Astrocyte of the cerebellum (primary cell): ENCODE data around the gene SUV39H2.

ENCODE experiments used
- DNase-seq: peaks from one replicate; pipeline ENCODE4 v3.0.0-alpha.2; 2011; ENCODE audit warnings: low read depth
- H3K4me3 ChIP-seq: 2 replicates; pipeline ENCODE4 v1.5.1; 2011; ENCODE audit warnings: mild to moderate bottlenecking, low read depth, low read length, moderate library complexity
- in situ Hi-C: cut with HindIII; loops from 2 replicates; pipeline ENCODE4 v1.10.0; 2017; ENCODE audit warnings: low sequenced_read_pairs
- TF ChIP-seq, protein P1 (sequence below): IDR thresholded peaks from 2 replicates; pipeline ENCODE4 v1.5.1; 2012; ENCODE audit warnings: low read length, low read depth, moderate library complexity, mild to moderate bottlenecking; ENCODE audit errors: missing control alignments

The SUV39H2 gene

DNA sequence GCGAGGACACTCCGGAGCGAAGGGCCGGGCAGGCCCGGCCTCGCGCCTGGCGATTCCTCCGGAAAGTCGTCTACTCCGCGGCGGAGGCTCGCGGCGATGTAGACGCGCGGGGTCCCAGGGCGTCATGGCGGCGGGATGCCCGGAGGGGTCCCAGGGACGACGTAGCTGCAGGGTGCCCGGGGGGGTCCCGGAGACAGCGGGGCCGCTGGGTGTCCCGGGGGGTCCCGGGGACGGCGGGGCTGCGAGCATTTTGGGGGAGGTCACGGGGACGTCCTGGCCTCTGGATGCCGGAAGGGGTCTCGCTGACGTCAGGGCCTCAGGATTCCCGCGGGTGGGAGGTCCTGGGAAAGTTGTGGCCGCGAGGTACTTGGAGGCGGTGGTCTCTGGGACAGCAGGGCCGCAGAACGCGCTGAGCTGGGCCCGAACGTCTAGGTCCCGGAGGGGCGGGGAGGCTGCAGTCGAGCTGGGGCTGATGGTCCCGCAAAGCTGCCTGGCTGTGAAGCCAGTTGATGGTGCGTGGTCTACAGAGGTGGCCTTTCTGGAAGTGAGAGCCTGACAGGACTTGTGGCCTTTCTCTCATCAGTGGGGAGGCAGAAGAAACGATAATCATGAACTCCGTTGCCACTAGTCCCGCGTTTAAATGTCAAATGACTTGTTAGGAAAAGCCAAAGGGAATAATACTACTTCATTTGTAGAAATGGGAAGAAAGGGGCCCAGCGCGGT, 39.9 kb upstream of the SUV39H2 start:
- no peak for DNase-seq
- peak overlapping the region; percentile 93 for H3K4me3 ChIP-seq
- in situ Hi-C loops, result no loop called here
- TF ChIP-seq, protein P1, sequence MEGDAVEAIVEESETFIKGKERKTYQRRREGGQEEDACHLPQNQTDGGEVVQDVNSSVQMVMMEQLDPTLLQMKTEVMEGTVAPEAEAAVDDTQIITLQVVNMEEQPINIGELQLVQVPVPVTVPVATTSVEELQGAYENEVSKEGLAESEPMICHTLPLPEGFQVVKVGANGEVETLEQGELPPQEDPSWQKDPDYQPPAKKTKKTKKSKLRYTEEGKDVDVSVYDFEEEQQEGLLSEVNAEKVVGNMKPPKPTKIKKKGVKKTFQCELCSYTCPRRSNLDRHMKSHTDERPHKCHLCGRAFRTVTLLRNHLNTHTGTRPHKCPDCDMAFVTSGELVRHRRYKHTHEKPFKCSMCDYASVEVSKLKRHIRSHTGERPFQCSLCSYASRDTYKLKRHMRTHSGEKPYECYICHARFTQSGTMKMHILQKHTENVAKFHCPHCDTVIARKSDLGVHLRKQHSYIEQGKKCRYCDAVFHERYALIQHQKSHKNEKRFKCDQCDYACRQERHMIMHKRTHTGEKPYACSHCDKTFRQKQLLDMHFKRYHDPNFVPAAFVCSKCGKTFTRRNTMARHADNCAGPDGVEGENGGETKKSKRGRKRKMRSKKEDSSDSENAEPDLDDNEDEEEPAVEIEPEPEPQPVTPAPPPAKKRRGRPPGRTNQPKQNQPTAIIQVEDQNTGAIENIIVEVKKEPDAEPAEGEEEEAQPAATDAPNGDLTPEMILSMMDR, result no peak

DNA sequence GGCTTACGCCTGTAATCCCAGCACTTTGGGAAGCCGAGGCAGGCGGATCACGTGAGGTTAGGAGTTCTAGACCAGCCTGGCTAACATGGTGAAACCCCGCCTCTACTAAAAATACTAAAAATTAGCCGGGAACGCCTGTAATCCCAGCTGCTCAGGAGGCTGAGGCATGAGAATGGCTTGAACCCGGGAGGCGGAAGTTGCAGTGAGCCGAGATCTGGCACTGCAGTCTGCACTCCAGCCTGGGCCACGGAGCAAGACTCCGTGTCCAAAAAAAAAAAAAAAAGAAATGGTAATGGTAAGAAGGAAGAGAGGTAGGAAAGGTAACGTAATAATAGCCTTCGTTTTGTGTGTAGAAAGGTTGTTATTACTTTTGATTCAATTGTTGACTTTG, 39.4 kb upstream of the SUV39H2 start:
- TF ChIP-seq, protein P1, result no peak
- DNase-seq, result no peak
- in situ Hi-C loops, result no loop called here
- H3K4me3 ChIP-seq, result peak overlapping the region; percentile 93

DNA sequence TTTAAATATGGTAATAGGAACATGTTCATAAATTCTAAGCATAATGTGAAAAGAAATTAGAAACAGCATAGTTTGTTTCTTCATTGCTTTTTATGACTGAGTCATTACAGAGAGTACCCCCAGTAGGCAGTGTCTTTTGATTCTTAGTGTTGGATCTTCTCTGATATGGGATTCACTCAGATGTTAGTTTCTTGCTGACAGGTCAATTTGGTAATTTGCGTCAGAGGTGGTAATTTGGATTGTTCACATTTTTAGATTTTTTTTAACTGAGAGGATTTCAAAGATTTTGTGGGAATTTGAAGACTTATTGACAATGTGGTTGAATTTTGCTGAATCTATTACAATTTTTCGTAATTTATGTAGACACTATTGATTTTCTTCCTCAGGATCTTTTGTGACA, 38.5 kb upstream of the SUV39H2 start:
- no peak for DNase-seq
- no peak overlapping the region for H3K4me3 ChIP-seq
- TF ChIP-seq, protein P1, result no peak
- in situ Hi-C loops, result no loop called here

DNA sequence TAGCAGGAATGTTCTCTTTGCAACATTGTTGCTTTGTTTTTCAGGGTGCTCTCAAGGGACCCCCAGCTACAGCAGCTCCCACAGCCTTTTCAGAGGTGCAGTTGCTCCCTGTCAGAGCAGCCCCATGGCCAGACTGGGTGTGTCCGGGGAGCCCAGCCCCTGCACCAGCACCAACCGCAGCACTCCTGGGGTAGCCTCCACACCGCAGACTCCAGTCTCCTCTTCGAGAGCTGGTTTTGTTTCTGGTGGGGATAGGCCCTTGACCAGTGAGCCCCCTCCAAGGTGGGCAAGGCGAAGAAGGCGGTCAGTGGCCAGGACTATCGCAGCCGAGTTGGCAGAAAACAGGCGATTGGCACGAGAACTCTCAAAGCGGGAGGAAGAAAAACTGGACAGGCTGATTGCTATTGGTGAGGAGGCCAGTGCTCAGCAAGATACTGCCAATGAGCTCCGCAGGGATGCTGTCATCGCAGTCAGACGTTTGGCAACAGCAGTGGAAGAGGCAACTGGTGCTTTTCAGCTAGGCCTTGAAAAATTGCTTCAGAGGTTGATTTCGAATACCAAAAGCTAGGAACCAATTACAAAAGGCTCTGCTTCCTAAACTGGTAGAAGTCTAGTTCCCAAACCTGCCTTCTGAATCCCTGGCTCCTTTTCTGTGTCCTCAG, 35.2 kb upstream of the SUV39H2 start:
- TF ChIP-seq, protein P1, result no peak
- in situ Hi-C loops, result no loop called here
- no peak for DNase-seq
- no peak overlapping the region for H3K4me3 ChIP-seq

DNA sequence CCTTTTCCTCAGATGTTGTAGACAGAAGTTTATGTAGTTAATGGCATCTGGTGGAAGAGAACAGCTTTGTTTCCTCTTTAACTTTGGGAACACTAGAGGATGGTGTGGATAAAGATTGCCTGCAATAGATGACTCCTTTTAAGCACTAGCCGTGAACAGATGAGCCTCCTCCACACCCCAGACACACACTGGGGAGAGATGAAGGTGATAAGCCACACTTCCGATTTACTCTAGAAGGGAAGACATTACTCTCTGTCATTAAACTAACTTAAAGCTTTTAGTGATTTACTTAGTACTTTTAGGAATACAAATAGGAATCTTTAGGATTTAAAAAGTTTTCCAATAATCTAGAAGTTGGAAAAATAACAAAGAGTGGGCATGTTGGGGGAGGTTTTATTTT, 33.7 kb upstream of the SUV39H2 start:
- no peak for DNase-seq
- in situ Hi-C loops, result no loop called here
- H3K4me3 ChIP-seq, result no peak overlapping the region
- TF ChIP-seq, protein P1, result no peak

DNA sequence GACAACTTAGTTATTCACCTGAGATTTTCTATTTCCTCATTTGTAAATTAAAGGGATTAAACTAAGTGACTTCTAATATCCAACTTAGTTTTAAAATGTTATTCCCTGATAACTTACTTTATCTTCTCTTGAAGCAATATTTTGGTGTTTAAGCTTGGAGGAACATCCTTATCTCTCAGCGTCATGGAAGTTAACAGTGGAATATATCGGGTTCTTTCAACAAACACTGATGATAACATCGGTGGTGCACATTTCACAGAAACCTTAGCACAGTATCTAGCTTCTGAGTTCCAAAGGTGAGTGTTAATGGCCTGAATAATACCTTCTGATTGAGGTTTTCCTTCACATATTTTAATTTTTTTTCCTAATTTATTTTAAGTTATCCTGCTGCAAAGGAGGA, 26.4 kb upstream of the SUV39H2 start:
- TF ChIP-seq, protein P1, result no peak
- no peak for DNase-seq
- in situ Hi-C loops, result no loop called here
- H3K4me3 ChIP-seq, result no peak overlapping the region
